Prostate gland (tissue), 2 donors: Measurements from ENCODE around the gene DDX54. TPM values are rescaled to one million over a fixed set of nuclear protein-coding genes. Genes with fewer than 3 reads are reported as not detected.

Experiments
- DNase-seq: peaks from one replicate; pipeline ENCODE4 v3.0.0-alpha.2; 2019; ENCODE audit warnings: low spot score
- H3K27ac ChIP-seq, 2 donors: fragments of 200-600 bp; sonication (generic); 2 replicates each; pipeline ENCODE4 v1.5.1; 2017 to 2019
- H3K27me3 ChIP-seq: fragments of 200-600 bp; sonication (generic); replicated peaks from 2 replicates; pipeline ENCODE4 v1.5.1; 2019; ENCODE audit not compliant: insufficient read depth
- H3K36me3 ChIP-seq, 2 donors: fragments of 200-600 bp; sonication (generic); 1 replicate in 1 of 2; 2 replicates in 1 of 2; pipeline versions ENCODE4 v1.5.1 to v1.8.1; 2017 to 2019
- H3K4me1 ChIP-seq: fragments of 200-600 bp; sonication (generic); replicated peaks from 2 replicates; pipeline ENCODE4 v1.5.1; 2019
- H3K4me3 ChIP-seq, 2 donors: fragments of 200-600 bp; sonication (generic); 2 replicates each; pipeline ENCODE4 v1.5.1; 2017 to 2019
- H3K9me3 ChIP-seq: fragments of 200-600 bp; sonication (generic); 2 replicates; pipeline ENCODE4 v1.5.1; 2017
- POLR2A ChIP-seq: fragments of 450-650 bp; IDR thresholded peaks from one replicate; pipeline ENCODE4 v1.6.1; 2016; ENCODE audit warnings: antibody characterized with exemption, mild to moderate bottlenecking
- POLR2AphosphoS5 ChIP-seq: sonication (generic); formaldehyde crosslinking; IDR thresholded peaks from one replicate; pipeline ENCODE4 v1.6.1; 2017; ENCODE audit warnings: antibody characterized with exemption
- WGBS: methylation state at CpG from one replicate; pipeline ENCODE4 v1.1.5; 2018; 5-methylcytosine and 5-hydroxymethylcytosine counted together
- intact Hi-C: fragments of 100-400 bp; cut with DNase I; formaldehyde crosslinking; loops from one replicate; pipeline ENCODE4 v1.14.2; 2022
- total RNA-seq, 2 donors: library from RNA; depleted of rRNA; stranded (reverse); fragments of >200 nt; gene quantifications; one replicate each; pipeline ENCODE4 v1.1.0, GENCODE V29; 2016
- TF ChIP-seq, protein P1 (sequence below), 4 experiments: fragments of 200-600 bp in 2 of 4; fragments of 450-650 bp in 2 of 4; sonication (generic) in 2 of 4; IDR thresholded peaks; 1 replicate in 3 of 4; 2 replicates in 1 of 4; pipeline ENCODE4 v1.5.1; 2016 to 2019; ENCODE audit warnings: antibody characterized with exemption in 4 of 4, mild to moderate bottlenecking in 2 of 4, moderate library complexity in 2 of 4

Gene DDX54
- total RNA-seq, 2 donors from 2014 or later, result 66.3 to 119 TPM

DNA sequence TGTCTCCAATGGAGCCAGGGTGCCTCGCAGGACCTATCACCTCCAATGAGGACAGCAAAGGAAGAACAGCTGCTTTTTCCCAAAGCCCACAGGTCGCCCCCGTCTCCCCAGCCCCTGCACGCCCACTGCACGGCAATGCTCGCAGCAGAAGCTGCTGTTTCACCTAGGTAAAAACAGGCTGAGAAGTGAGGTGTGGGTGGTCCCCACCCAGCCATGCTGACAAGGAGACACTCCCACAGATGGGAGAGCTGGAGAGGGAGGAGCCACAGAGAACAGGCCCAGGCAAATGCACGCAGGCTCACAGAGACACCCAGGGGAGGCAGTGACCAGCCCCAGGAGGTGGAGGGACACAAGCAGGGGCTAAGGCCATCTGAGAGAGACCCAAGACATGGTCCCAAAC, 25.3 kb downstream of the DDX54 start:
- Histone ChIP-seq H3K36me3 (peaks cover 11 to 42% of the 10 kb centered on the region in 2 donors), H3K27ac (no peak overlapping the region), H3K9me3 (no peaks in the 10 kb centered on the region), H3K4me1 (no peaks in the 10 kb centered on the region), H3K27me3 (no peaks in the 10 kb centered on the region), H3K4me3 (no peak overlapping the region)
- intact Hi-C loops, result loop anchor here (5.0 kb wide), 1 partner anchor 113 kb away; no protein-coding TSS in a partner anchor
- TF ChIP-seq, protein P1, sequence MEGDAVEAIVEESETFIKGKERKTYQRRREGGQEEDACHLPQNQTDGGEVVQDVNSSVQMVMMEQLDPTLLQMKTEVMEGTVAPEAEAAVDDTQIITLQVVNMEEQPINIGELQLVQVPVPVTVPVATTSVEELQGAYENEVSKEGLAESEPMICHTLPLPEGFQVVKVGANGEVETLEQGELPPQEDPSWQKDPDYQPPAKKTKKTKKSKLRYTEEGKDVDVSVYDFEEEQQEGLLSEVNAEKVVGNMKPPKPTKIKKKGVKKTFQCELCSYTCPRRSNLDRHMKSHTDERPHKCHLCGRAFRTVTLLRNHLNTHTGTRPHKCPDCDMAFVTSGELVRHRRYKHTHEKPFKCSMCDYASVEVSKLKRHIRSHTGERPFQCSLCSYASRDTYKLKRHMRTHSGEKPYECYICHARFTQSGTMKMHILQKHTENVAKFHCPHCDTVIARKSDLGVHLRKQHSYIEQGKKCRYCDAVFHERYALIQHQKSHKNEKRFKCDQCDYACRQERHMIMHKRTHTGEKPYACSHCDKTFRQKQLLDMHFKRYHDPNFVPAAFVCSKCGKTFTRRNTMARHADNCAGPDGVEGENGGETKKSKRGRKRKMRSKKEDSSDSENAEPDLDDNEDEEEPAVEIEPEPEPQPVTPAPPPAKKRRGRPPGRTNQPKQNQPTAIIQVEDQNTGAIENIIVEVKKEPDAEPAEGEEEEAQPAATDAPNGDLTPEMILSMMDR (IDR thresholded peaks at IDR 0.05), result no peak
- TF ChIP-seq POLR2A, result no peak
- TF ChIP-seq POLR2AphosphoS5, result no peak
- WGBS, result 89% methylated on average over 7 of the region's 7 CpGs
- no peak for DNase-seq

DNA sequence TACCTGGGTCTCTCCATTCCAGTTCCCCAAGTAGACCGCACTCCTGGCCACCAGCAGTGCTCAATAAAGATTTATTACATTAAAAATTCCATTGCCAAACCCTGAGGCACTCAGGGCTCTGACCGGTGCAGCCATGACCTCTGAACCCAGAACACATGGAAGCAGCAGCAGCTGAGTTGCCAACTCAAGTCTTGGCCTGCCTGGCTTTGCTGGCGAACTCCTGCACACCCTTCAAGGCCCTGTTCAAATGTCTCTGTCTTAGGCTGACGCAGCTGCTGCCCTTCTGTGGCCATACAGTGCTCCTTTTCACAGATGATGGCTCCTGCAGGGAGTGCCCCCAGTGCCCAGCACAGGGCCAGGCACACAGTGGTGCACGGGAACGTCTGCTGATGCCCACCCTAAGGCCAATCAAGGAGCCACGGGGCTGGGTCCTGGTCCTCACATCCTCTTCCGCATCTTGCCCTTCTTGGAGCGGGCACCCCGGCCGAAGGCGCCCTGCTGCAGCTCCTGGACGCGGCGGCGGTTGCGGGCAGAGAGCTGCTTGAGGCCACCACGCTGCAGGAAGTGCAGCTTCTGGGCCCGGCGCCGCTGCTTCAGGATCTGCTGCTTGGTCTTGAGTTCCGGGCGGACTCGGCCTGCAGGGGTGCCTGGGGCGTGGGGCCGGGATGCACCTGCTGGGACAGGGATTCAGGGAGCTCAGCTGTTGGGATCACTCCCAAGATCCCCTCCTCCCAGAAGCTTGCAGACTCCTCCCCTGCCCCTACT, 26.7 kb downstream of the DDX54 start:
- Histone ChIP-seq H3K27me3 (no peaks in the 10 kb centered on the region), H3K4me3 (no peak overlapping the region), H3K9me3 (no peaks in the 10 kb centered on the region), H3K4me1 (peaks cover 5% of the 10 kb centered on the region), H3K27ac (no peak overlapping the region), H3K36me3 (peaks cover 11 to 31% of the 10 kb centered on the region in 2 donors)
- TF ChIP-seq POLR2A (no peak), POLR2AphosphoS5 (no peak)
- TF ChIP-seq, protein P1 (IDR thresholded peaks at IDR 0.05), result no peak
- intact Hi-C loops, result loop anchor here (5.0 kb wide), 1 partner anchor 111 kb away; no protein-coding TSS in a partner anchor
- DNase-seq, result no peak
- 96% methylated on average over 26 of the region's 26 CpGs for WGBS

DNA sequence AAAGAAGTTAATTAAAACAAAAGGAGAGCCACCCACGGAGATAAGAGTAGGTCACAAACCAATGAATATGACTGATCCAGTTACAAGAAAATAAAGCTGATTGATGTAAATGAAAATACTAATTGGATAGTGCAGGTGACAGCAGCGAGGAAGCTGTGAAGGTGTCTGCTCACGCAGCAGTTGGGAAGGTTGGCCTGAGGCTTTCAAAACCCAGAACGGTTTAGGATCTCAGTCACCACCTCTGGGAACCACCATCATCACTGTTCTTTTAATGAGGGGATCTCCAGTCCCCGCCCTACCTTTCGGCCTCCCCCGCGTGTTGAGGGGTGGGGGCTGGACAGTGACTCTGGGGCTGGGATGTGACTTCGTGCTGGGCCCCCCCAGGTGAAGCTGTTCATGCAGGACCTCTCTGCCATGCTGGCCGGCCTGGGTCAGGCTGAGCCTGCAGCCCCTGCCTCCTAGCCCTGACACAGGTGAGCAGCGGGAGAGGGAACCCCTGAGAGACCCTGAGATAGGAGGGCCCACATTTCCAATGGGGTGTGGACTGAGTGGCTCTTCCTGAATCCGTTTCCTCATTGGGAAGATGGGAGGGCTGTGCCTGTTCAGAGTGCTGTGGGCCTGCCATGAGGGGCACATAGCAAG, 27.9 kb downstream of the DDX54 start:
- TF ChIP-seq POLR2A (no peak), POLR2AphosphoS5 (no peak)
- TF ChIP-seq, protein P1 (IDR thresholded peaks at IDR 0.05), result no peak
- Histone ChIP-seq H3K4me1 (peaks cover 12% of the 10 kb centered on the region), H3K9me3 (no peaks in the 10 kb centered on the region), H3K27ac (no peak overlapping the region), H3K36me3 (peaks cover 11 to 28% of the 10 kb centered on the region in 2 donors), H3K27me3 (no peaks in the 10 kb centered on the region), H3K4me3 (no peak overlapping the region)
- no peak for DNase-seq
- intact Hi-C loops, result loop anchor here (5.0 kb wide), 1 partner anchor 110 kb away; no protein-coding TSS in a partner anchor
- 88% methylated on average over 12 of the region's 12 CpGs for WGBS

DNA sequence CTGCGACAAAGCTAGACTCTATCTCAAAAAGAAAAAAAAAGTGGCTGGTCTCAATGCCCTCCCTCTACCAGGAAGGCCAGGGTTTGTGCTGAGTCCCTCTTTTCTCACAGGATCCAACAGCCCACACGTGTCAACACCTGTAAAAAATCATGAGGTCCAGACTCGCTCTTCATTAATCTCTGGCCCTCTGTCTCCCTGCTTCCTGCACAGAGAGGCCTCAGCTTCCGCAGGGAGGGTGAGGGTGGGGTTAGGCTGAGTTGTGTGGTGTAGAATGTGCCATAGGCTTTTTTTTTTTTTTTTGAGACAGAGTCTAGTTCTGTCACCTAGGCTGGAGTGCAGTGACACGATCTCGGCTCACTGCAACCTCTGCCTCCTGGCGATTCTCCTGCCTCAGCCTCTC, 29.6 kb downstream of the DDX54 start:
- DNase-seq, result no peak
- Histone ChIP-seq H3K4me3 (no peak overlapping the region), H3K27me3 (peaks cover 5% of the 10 kb centered on the region), H3K4me1 (peaks cover 12% of the 10 kb centered on the region), H3K36me3 (peaks cover 11 to 22% of the 10 kb centered on the region in 2 donors), H3K9me3 (no peaks in the 10 kb centered on the region), H3K27ac (no peak overlapping the region)
- TF ChIP-seq, protein P1 (IDR thresholded peaks at IDR 0.05), result no peak
- intact Hi-C loops, result loop anchor here (5.0 kb wide), 1 partner anchor 108 kb away; no protein-coding TSS in a partner anchor
- WGBS, result 48% methylated on average over 7 of the region's 7 CpGs
